ENCODE data around the gene BCAS1. TPM values are rescaled to one million over a fixed set of nuclear protein-coding genes. Genes with fewer than 3 reads are reported as not detected.

The BCAS1 gene
- total RNA-seq, 1 donor from 2014 or later: 2.1 TPM

- no peaks in the 10 kb centered on the region for H3K9me3 ChIP-seq (ENCODE audit: control insufficient read depth in 3 of 3, low read length in 3 of 3)
- H3K36me3 ChIP-seq (ENCODE audit: control insufficient read depth in 3 of 3, insufficient read depth in 3 of 3, low read length in 3 of 3): no peaks in the 10 kb centered on the region
- H3K27me3 ChIP-seq (ENCODE audit: control insufficient read depth in 3 of 3, insufficient read depth in 3 of 3, low read length in 3 of 3): no peaks in the 10 kb centered on the region
- H3K4me3 ChIP-seq (ENCODE audit: low read length in 3 of 3): peak overlapping the region; percentile 82 to 93 (median 91)
- H3K9ac ChIP-seq (ENCODE audit: low read depth in 1 of 3, low read length in 3 of 3): peak overlapping the region; percentile 75 to 93 (median 90)
- H3K27ac ChIP-seq (ENCODE audit: low read depth, low read length): peak overlapping the region; percentile 84
- H3K4me1 ChIP-seq (ENCODE audit: control insufficient read depth in 3 of 3, insufficient read depth in 3 of 3, low read length in 3 of 3): peaks cover 20 to 22% (median 21%) of the 10 kb centered on the region in 3 donors
Measured at GRCh38 chr20:53915446-53916172, 154.8 kb downstream of the BCAS1 start.

DNA sequence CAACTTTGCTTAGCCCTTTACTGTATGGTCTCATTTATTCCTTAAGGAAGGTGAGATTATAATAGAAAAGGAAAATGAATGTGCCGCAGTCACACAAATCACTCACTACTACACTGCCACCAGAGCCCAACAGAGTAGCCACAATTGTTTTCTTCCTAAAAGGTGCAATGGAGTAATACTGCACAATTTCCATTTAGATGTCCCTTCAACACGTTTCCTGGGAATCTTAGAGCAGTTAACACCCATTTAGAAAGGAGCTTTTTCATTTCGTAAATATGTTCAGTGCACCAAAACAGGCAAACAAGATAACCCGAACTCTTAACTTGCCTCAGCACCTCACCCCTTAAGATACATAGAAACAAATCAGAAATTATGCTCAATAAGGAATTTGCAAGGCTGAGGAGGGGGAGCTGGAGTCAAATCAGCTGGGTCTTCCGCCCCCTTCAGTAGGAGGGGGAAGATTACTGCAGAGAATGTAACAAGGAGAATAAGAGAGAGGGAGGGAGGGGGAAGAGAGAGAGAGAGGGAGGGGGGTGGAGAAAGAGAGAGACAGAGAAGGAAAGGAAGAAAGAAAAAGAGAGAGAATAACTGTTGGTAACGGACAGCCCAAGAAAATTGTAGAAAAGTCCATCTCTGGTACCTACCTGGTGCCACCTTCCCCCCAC, 155.5 kb downstream of the BCAS1 start:
- H3K27me3 ChIP-seq (ENCODE audit: control insufficient read depth in 3 of 3, insufficient read depth in 3 of 3, low read length in 3 of 3): no peaks in the 10 kb centered on the region
- no peaks in the 10 kb centered on the region for H3K9me3 ChIP-seq (ENCODE audit: control insufficient read depth in 3 of 3, low read length in 3 of 3)
- H3K27ac ChIP-seq (ENCODE audit: low read depth, low read length): peak overlapping the region; percentile 84
- H3K9ac ChIP-seq (ENCODE audit: low read depth in 1 of 3, low read length in 3 of 3): peak overlapping the region; percentile 75 to 93 (median 90)
- no peaks in the 10 kb centered on the region for H3K36me3 ChIP-seq (ENCODE audit: control insufficient read depth in 3 of 3, insufficient read depth in 3 of 3, low read length in 3 of 3)
- H3K4me1 ChIP-seq (ENCODE audit: control insufficient read depth in 3 of 3, insufficient read depth in 3 of 3, low read length in 3 of 3): peaks cover 20 to 22% (median 21%) of the 10 kb centered on the region in 3 donors
- H3K4me3 ChIP-seq (ENCODE audit: low read length in 3 of 3): peak overlapping the region; percentile 82 to 93 (median 91)

- H3K36me3 ChIP-seq (ENCODE audit: control insufficient read depth in 3 of 3, insufficient read depth in 3 of 3, low read length in 3 of 3): no peaks in the 10 kb centered on the region
- no peaks in the 10 kb centered on the region for H3K27me3 ChIP-seq (ENCODE audit: control insufficient read depth in 3 of 3, insufficient read depth in 3 of 3, low read length in 3 of 3)
- no peaks in the 10 kb centered on the region for H3K9me3 ChIP-seq (ENCODE audit: control insufficient read depth in 3 of 3, low read length in 3 of 3)
- H3K4me1 ChIP-seq (ENCODE audit: control insufficient read depth in 3 of 3, insufficient read depth in 3 of 3, low read length in 3 of 3): peaks cover 20 to 22% (median 21%) of the 10 kb centered on the region in 3 donors
- peak overlapping the region; percentile 82 to 93 (median 91) for H3K4me3 ChIP-seq (ENCODE audit: low read length in 3 of 3)
- no peak overlapping the region for H3K27ac ChIP-seq (ENCODE audit: low read depth, low read length)
- peak overlapping the region in 1 of 3 donors; percentile 90 for H3K9ac ChIP-seq (ENCODE audit: low read depth in 1 of 3, low read length in 3 of 3)
Measured at GRCh38 chr20:53914091-53914780, 156.2 kb downstream of the BCAS1 start.

GRCh38 chr20:53911301-53911700, 159.1 kb downstream of the BCAS1 start:
- Histone ChIP-seq H3K9ac (ENCODE audit: low read depth in 1 of 3, low read length in 3 of 3) (no peak overlapping the region), H3K9me3 (ENCODE audit: control insufficient read depth in 3 of 3, low read length in 3 of 3) (no peaks in the 10 kb centered on the region), H3K27ac (ENCODE audit: low read depth, low read length) (no peak overlapping the region), H3K36me3 (ENCODE audit: control insufficient read depth in 3 of 3, insufficient read depth in 3 of 3, low read length in 3 of 3) (no peaks in the 10 kb centered on the region), H3K4me1 (ENCODE audit: control insufficient read depth in 3 of 3, insufficient read depth in 3 of 3, low read length in 3 of 3) (peaks cover 13 to 15% (median 13%) of the 10 kb centered on the region in 3 donors), H3K27me3 (ENCODE audit: control insufficient read depth in 3 of 3, insufficient read depth in 3 of 3, low read length in 3 of 3) (no peaks in the 10 kb centered on the region), H3K4me3 (ENCODE audit: low read length in 3 of 3) (no peak overlapping the region)

DNA sequence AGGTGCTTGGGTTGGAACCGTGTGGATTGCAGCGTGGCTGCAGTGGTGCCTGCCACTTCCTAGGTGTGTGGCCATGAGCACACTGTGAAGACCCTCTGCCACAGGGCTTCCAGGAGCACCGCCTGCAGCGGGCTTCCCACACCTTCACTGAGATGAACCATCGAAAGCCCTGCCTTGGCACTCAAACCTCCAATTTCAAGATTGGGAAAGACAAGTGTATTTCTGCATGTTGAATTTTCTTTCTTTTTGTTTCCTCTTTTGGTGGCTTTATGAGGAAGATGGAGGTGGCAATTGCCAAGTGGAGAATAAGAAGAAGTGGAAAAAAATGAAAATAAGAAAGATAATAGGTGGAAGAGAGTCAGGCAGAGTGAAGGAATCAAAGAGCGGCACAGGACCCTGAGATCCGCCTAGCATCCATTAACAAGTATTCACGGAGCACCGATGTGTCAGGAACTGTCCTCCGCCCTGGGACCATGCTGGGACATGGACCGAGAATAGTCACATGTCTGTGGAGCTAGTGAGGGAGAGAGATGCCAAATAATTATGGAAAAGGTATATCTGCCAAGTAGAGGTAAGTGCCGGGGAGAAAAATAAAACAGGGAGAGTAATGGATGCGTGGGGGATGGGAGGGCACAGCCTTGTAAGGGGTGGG, 159.9 kb downstream of the BCAS1 start:
- H3K27me3 ChIP-seq (ENCODE audit: control insufficient read depth in 3 of 3, insufficient read depth in 3 of 3, low read length in 3 of 3): no peaks in the 10 kb centered on the region
- peaks cover 9 to 11% (median 11%) of the 10 kb centered on the region in 3 donors for H3K4me1 ChIP-seq (ENCODE audit: control insufficient read depth in 3 of 3, insufficient read depth in 3 of 3, low read length in 3 of 3)
- H3K9ac ChIP-seq (ENCODE audit: low read depth in 1 of 3, low read length in 3 of 3): no peak overlapping the region
- no peak overlapping the region for H3K27ac ChIP-seq (ENCODE audit: low read depth, low read length)
- H3K9me3 ChIP-seq (ENCODE audit: control insufficient read depth in 3 of 3, low read length in 3 of 3): no peaks in the 10 kb centered on the region
- H3K36me3 ChIP-seq (ENCODE audit: control insufficient read depth in 3 of 3, insufficient read depth in 3 of 3, low read length in 3 of 3): no peaks in the 10 kb centered on the region
- H3K4me3 ChIP-seq (ENCODE audit: low read length in 3 of 3): no peak overlapping the region

- H3K9ac ChIP-seq (ENCODE audit: low read depth in 1 of 3, low read length in 3 of 3): no peak overlapping the region
- H3K4me1 ChIP-seq (ENCODE audit: control insufficient read depth in 3 of 3, insufficient read depth in 3 of 3, low read length in 3 of 3): no peaks in the 10 kb centered on the region
- H3K27ac ChIP-seq (ENCODE audit: low read depth, low read length): no peak overlapping the region
- H3K4me3 ChIP-seq (ENCODE audit: low read length in 3 of 3): no peak overlapping the region
- H3K27me3 ChIP-seq (ENCODE audit: control insufficient read depth in 3 of 3, insufficient read depth in 3 of 3, low read length in 3 of 3): no peaks in the 10 kb centered on the region
- no peaks in the 10 kb centered on the region for H3K36me3 ChIP-seq (ENCODE audit: control insufficient read depth in 3 of 3, insufficient read depth in 3 of 3, low read length in 3 of 3)
- no peaks in the 10 kb centered on the region for H3K9me3 ChIP-seq (ENCODE audit: control insufficient read depth in 3 of 3, low read length in 3 of 3)
Measured at GRCh38 chr20:53907968-53908751, 162.2 kb downstream of the BCAS1 start.

GRCh38 chr20:53905820-53906191, 164.6 kb downstream of the BCAS1 start:
- no peaks in the 10 kb centered on the region for H3K9me3 ChIP-seq (ENCODE audit: control insufficient read depth in 3 of 3, low read length in 3 of 3)
- H3K4me1 ChIP-seq (ENCODE audit: control insufficient read depth in 3 of 3, insufficient read depth in 3 of 3, low read length in 3 of 3): peaks cover 2 to 8% (median 5%) of the 10 kb centered on the region in 3 donors
- no peak overlapping the region for H3K9ac ChIP-seq (ENCODE audit: low read depth in 1 of 3, low read length in 3 of 3)
- H3K4me3 ChIP-seq (ENCODE audit: low read length in 3 of 3): no peak overlapping the region
- no peaks in the 10 kb centered on the region for H3K36me3 ChIP-seq (ENCODE audit: control insufficient read depth in 3 of 3, insufficient read depth in 3 of 3, low read length in 3 of 3)
- no peaks in the 10 kb centered on the region for H3K27me3 ChIP-seq (ENCODE audit: control insufficient read depth in 3 of 3, insufficient read depth in 3 of 3, low read length in 3 of 3)
- H3K27ac ChIP-seq (ENCODE audit: low read depth, low read length): no peak overlapping the region

GRCh38 chr20:53905019-53905819, 165.2 kb downstream of the BCAS1 start:
- Histone ChIP-seq H3K4me3 (ENCODE audit: low read length in 3 of 3) (no peak overlapping the region), H3K27ac (ENCODE audit: low read depth, low read length) (no peak overlapping the region), H3K9ac (ENCODE audit: low read depth in 1 of 3, low read length in 3 of 3) (no peak overlapping the region), H3K36me3 (ENCODE audit: control insufficient read depth in 3 of 3, insufficient read depth in 3 of 3, low read length in 3 of 3) (no peaks in the 10 kb centered on the region), H3K9me3 (ENCODE audit: control insufficient read depth in 3 of 3, low read length in 3 of 3) (no peaks in the 10 kb centered on the region), H3K4me1 (ENCODE audit: control insufficient read depth in 3 of 3, insufficient read depth in 3 of 3, low read length in 3 of 3) (peaks cover 2 to 9% (median 5%) of the 10 kb centered on the region in 3 donors), H3K27me3 (ENCODE audit: control insufficient read depth in 3 of 3, insufficient read depth in 3 of 3, low read length in 3 of 3) (no peaks in the 10 kb centered on the region)

GRCh38 chr20:53904261-53904660, 166.1 kb downstream of the BCAS1 start:
- Histone ChIP-seq H3K27ac (ENCODE audit: low read depth, low read length) (no peak overlapping the region), H3K36me3 (ENCODE audit: control insufficient read depth in 3 of 3, insufficient read depth in 3 of 3, low read length in 3 of 3) (no peaks in the 10 kb centered on the region), H3K27me3 (ENCODE audit: control insufficient read depth in 3 of 3, insufficient read depth in 3 of 3, low read length in 3 of 3) (no peaks in the 10 kb centered on the region), H3K4me3 (ENCODE audit: low read length in 3 of 3) (no peak overlapping the region), H3K9ac (ENCODE audit: low read depth in 1 of 3, low read length in 3 of 3) (no peak overlapping the region), H3K9me3 (ENCODE audit: control insufficient read depth in 3 of 3, low read length in 3 of 3) (no peaks in the 10 kb centered on the region), H3K4me1 (ENCODE audit: control insufficient read depth in 3 of 3, insufficient read depth in 3 of 3, low read length in 3 of 3) (peaks cover 6 to 14% (median 11%) of the 10 kb centered on the region in 3 donors)
